Sigmoid colon (tissue), 4 donors: ENCODE results near the gene LRRC72.

Experiments used
- CTCF ChIP-seq, 4 experiments: fragments of 450-650 bp in 3 of 4; fragments of 200-600 bp in 1 of 4; IDR thresholded peaks; one replicate each; pipeline ENCODE4 v1.5.1; 2016 to 2019; ENCODE audit warnings: antibody characterized with exemption in 4 of 4, mild to moderate bottlenecking in 3 of 4, moderate library complexity in 2 of 4
- EP300 ChIP-seq, 4 donors: sonication (generic); formaldehyde crosslinking; IDR thresholded peaks; one replicate each; pipeline ENCODE4 v1.6.1; 2017; ENCODE audit warnings: antibody characterized with exemption in 4 of 4
- POLR2A ChIP-seq, 2 donors: fragments of 450-650 bp; IDR thresholded peaks; one replicate each; pipeline ENCODE4 v1.6.1; 2016; ENCODE audit warnings: antibody characterized with exemption in 2 of 2, mild to moderate bottlenecking in 2 of 2, moderate library complexity in 2 of 2

DNA sequence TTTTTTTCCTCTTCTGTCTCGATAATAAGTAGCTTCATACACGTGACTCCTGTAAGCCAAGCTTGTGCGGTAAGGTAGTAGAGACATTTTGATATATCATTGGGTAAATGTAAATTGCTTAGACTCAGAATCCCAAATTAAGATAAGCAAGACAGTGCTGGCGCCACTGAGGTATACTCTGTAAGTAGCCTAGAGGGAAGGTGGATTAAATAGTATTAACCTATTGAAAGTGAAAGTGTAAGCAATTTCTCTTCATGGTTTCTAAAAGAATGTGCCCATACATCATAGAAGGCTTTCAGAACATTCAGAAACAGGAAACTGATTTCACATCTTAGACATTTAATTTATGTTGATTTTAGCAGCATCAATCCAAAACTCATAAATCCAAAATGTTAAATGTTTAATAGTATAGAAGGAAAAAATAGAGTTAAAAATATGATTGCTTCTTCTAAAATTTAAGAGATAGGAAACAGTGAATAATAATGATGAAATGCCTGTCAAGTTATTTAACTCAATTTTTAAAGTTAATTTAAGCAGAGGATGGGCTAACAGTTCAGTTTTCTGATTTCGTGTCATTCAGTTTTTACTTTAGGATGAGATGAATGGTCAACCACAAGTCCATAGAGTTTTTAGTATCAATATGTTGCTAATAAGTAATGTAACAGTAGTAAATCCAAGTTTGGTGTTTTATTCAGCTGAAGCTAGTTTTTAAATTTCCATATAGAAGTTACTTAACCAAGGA lies 36.8 kb downstream of the LRRC72 start:
- TF ChIP-seq CTCF (IDR thresholded peaks at IDR 0.05) (no peak), POLR2A (IDR thresholded peaks at IDR 0.05) (no peak), EP300 (IDR thresholded peaks at IDR 0.05) (no peak)
